ENCODE results near the gene TRIM2. TPM values are rescaled to one million over a fixed set of nuclear protein-coding genes. Genes with fewer than 3 reads are reported as not detected.

The TRIM2 gene
- total RNA-seq, 1 donor from 2014 or later = 50.1 TPM

DNA sequence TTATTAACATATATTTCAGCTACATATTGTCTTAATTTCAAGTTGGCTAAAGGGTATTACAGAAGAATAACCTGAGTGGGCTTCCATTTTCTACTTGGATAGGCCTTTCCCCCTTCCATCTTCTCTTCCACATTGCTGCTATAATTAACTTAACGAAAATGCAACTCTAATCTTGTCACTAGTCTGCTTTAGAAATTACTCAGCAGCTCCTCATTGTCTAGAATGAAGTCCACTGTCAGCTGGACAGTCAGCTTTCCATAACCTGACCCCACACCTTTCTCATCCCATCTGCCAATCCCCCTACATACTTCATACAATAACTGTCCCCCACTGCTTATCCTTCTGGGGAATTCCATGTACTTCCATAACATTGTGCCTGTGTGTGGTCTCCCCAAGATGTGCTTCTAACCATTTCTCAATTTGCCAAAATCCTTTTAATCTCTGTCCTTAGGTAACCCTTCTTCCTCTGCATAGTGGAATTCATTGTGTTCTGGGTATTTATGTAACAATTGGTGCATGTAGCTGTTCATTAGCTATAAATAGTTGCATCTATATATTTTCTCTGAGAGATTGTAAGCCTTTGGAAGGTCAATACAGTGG lies 145.1 kb downstream of the TRIM2 start:
- H3K27me3 Mint-ChIP-seq (ENCODE audit: low read depth) = no peaks in the 10 kb centered on the region
- no peak overlapping the region for H3K27ac Mint-ChIP-seq
- TF ChIP-seq, protein P1, sequence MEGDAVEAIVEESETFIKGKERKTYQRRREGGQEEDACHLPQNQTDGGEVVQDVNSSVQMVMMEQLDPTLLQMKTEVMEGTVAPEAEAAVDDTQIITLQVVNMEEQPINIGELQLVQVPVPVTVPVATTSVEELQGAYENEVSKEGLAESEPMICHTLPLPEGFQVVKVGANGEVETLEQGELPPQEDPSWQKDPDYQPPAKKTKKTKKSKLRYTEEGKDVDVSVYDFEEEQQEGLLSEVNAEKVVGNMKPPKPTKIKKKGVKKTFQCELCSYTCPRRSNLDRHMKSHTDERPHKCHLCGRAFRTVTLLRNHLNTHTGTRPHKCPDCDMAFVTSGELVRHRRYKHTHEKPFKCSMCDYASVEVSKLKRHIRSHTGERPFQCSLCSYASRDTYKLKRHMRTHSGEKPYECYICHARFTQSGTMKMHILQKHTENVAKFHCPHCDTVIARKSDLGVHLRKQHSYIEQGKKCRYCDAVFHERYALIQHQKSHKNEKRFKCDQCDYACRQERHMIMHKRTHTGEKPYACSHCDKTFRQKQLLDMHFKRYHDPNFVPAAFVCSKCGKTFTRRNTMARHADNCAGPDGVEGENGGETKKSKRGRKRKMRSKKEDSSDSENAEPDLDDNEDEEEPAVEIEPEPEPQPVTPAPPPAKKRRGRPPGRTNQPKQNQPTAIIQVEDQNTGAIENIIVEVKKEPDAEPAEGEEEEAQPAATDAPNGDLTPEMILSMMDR (IDR thresholded peaks at IDR 0.05; ENCODE audit: unreplicated experiment) = no peak
- no peak for DNase-seq (ENCODE audit: low spot score in 2 of 2, unreplicated experiment in 2 of 2)
- H3K36me3 Mint-ChIP-seq = no peaks in the 10 kb centered on the region
- no peak overlapping the region for H3K4me3 Mint-ChIP-seq
- peaks cover 30% of the 10 kb centered on the region for H3K4me1 Mint-ChIP-seq
- H3K9me3 Mint-ChIP-seq = no peaks in the 10 kb centered on the region

DNA sequence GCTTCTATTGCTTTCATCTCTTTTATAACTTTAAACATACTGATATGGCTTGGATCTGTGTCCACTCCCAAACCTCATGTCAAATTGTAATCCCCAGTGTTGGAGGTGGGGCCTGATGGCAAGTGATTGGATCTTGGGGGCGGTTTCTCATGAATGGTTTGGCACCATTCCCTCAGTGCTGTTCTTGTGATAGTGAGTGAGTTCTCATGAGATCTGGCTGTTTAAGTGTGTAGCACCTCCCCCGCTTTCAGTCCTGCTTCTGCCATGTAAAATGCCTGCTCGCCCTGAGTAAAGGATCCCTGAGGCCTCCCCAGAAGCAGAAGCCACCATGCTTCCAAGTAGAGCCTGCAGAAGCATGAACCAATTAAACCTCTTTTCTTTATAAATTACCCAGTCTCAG lies 157.9 kb downstream of the TRIM2 start:
- Mint-ChIP-seq H3K36me3 (peaks cover 21% of the 10 kb centered on the region), H3K4me1 (peaks cover 6% of the 10 kb centered on the region), H3K4me3 (no peak overlapping the region), H3K27ac (peak overlapping the region; percentile 59), H3K9me3 (peaks cover 16% of the 10 kb centered on the region), H3K27me3 (ENCODE audit: low read depth) (no peaks in the 10 kb centered on the region)
- TF ChIP-seq, protein P1 (IDR thresholded peaks at IDR 0.05; ENCODE audit: unreplicated experiment) = no peak
- DNase-seq (ENCODE audit: low spot score in 2 of 2, unreplicated experiment in 2 of 2) = no peak

DNA sequence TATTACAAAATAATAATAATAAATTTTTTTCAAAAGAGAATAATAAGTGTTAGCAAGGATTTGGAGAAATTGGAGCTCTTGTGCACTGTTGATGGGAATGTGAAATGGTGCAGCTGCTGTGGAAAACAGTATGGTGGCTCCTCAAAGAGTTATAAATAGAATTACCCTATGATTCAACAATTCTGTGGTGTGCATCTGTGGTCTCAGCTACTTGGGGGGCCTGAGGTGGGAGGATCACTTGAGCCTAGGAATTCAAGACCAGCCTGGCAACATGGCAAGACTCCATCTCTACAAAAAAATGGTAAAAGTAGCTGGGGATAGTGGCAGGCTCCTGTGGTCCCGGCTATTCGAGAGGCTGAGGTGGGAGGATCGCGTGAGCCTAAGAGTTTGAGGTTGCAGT lies 159.8 kb downstream of the TRIM2 start:
- Mint-ChIP-seq H3K4me3 (no peak overlapping the region), H3K27me3 (ENCODE audit: low read depth) (no peaks in the 10 kb centered on the region), H3K9me3 (peaks cover 16% of the 10 kb centered on the region), H3K27ac (no peak overlapping the region), H3K36me3 (peaks cover 23% of the 10 kb centered on the region), H3K4me1 (peaks cover 6% of the 10 kb centered on the region)
- no peak for DNase-seq (ENCODE audit: low spot score in 2 of 2, unreplicated experiment in 2 of 2)
- TF ChIP-seq, protein P1 (IDR thresholded peaks at IDR 0.05; ENCODE audit: unreplicated experiment) = no peak

DNA sequence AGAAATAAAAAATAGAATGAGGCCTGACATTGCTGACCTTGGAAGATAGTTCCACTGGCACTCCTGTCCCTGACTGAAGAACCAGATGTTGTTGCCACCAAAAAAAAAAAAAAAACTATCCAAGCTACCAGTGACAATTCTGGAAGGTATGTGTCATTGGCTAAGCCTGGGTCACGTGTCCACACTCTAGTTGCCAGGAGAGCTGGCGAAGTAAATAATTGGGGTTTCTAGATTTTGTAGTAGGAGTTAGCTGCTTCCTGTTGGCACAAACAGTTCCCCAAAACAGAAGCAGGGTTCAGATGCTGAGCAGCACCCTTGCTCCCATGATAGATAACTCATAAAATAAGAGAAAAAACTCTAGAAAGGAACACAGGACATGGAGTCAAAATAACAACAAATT lies 160.8 kb downstream of the TRIM2 start:
- peaks cover 20% of the 10 kb centered on the region for H3K36me3 Mint-ChIP-seq
- H3K27ac Mint-ChIP-seq = no peak overlapping the region
- TF ChIP-seq, protein P1 (IDR thresholded peaks at IDR 0.05; ENCODE audit: unreplicated experiment) = no peak
- no peaks in the 10 kb centered on the region for H3K27me3 Mint-ChIP-seq (ENCODE audit: low read depth)
- peaks cover 16% of the 10 kb centered on the region for H3K9me3 Mint-ChIP-seq
- H3K4me3 Mint-ChIP-seq = no peak overlapping the region
- peaks cover 6% of the 10 kb centered on the region for H3K4me1 Mint-ChIP-seq
- DNase-seq (ENCODE audit: low spot score in 2 of 2, unreplicated experiment in 2 of 2) = no peak

DNA sequence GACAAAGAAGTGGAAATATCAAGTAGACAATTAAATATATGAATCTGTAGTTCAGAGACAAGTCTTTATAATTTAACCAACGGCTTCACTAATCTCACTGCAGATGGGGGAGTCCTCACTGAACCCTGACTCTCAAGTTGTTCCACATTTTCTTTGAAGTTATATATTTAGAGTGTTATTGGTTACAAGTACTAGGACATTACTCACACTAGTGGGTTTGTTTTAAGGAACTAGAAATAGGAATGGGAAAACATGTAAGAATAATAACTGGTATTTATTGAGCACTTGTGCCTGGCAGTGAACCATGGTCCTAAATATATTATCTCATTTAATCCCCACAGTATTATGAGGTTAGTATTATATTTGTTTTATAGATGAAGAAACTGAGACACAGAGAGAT lies 162.2 kb downstream of the TRIM2 start:
- Mint-ChIP-seq H3K4me1 (peaks cover 5% of the 10 kb centered on the region), H3K36me3 (peaks cover 28% of the 10 kb centered on the region), H3K27ac (no peak overlapping the region), H3K4me3 (no peak overlapping the region), H3K27me3 (ENCODE audit: low read depth) (no peaks in the 10 kb centered on the region), H3K9me3 (peaks cover 23% of the 10 kb centered on the region)
- no peak for DNase-seq (ENCODE audit: low spot score in 2 of 2, unreplicated experiment in 2 of 2)
- TF ChIP-seq, protein P1 (IDR thresholded peaks at IDR 0.05; ENCODE audit: unreplicated experiment) = no peak

DNA sequence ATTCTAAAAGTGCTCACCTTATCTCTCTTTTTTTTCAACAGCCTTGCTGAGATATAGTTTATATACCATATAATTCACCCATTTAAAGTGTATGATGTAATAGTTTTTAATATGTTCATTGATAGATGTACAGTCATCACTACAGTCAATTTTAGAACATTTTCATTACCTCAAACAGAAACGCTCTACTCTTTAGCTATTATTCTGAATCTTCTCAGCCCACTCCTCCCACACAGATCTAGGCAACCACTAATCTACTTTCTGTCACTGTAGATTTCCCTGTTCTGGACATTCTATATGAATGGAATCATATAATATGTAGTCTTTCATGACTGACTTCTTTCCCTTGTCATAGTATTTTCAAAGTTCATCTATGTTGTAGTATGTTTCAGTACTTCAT lies 162.8 kb downstream of the TRIM2 start:
- no peak for DNase-seq (ENCODE audit: low spot score in 2 of 2, unreplicated experiment in 2 of 2)
- no peak overlapping the region for H3K4me3 Mint-ChIP-seq
- H3K9me3 Mint-ChIP-seq = peaks cover 29% of the 10 kb centered on the region
- TF ChIP-seq, protein P1 (IDR thresholded peaks at IDR 0.05; ENCODE audit: unreplicated experiment) = no peak
- no peak overlapping the region for H3K27ac Mint-ChIP-seq
- H3K27me3 Mint-ChIP-seq (ENCODE audit: low read depth) = no peaks in the 10 kb centered on the region
- peaks cover 33% of the 10 kb centered on the region for H3K36me3 Mint-ChIP-seq
- peaks cover 3% of the 10 kb centered on the region for H3K4me1 Mint-ChIP-seq

Measured in mesothelial cell of epicardium (in vitro differentiated cells).